ENCODE measurements around the gene C8A. TPM values are rescaled to one million over a fixed set of nuclear protein-coding genes. Genes with fewer than 3 reads are reported as not detected.

Gene C8A
- polyA plus RNA-seq, 3 donors = not detected

DNA sequence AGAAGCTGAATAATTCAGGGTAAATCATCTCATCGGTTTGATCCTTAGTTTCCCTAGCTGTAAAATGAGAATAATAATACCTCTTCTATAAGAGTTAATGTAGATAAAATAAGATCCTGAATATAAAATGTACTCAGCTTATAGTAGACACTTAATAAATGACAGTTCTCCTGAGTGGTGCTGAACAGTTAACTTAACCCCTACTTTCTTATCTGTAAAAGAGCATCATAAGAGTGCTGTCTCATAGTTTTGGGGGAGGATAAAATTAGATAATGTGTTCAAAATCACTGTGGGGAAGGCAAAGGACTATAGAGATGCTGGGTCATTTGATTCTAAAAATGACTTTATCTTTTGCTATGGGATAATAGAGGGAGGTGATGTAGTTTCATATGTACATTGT, 593 bp downstream of the C8A start:
- WGBS (ENCODE audit: insufficient coverage) = no CpG with 5 or more reads among the region's 1 CpG

DNA sequence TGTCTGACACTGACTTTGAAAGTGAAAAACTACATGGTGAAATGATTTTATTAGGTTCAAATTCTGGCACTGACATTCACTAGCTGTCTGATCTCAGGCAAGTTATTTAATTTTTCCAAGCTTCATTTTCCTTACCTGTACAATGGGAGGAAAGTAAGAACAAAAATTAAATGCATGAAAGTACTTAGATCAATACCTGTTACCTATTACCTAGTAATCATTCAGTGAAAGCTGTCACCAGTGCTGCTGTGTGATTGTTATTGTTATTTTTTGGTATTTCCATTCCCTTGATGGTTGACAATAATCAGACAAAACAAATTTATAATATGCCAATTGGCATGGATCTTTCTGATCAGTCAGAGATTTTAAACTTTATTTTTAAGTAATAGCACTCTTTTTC, 1.6 kb downstream of the C8A start:
- no peak overlapping the region for H2AFZ ChIP-seq (ENCODE audit: insufficient read depth, low read depth, low read length, poor library complexity, severe bottlenecking)
- peaks cover 0 to 3% (median 0%) of the 10 kb centered on the region in 7 donors for H3K9me3 Mint-ChIP-seq
- intact Hi-C loops (cut with micrococcal nuclease) = no loop called here
- no peaks in the 10 kb centered on the region for H3K79me2 ChIP-seq (ENCODE audit: insufficient read depth, low read length)
- no peak overlapping the region for H3K4me3 ChIP-seq (replicated peaks in 1 of 3; ENCODE audit: low read depth in 2 of 3, low read length in 3 of 3)
- no peak overlapping the region for H3K9ac ChIP-seq (ENCODE audit: insufficient read depth, low read length, poor library complexity, severe bottlenecking)
- no peak for DNase-seq
- peaks cover 2 to 4% (median 3%) of the 10 kb centered on the region in 3 donors for H3K27me3 Mint-ChIP-seq (ENCODE audit: low read depth in 3 of 3)
- no peaks in the 10 kb centered on the region for H3K36me3 ChIP-seq (replicated peaks in 1 of 2; ENCODE audit: control insufficient read depth in 1 of 2, insufficient read depth in 2 of 2, low read length in 2 of 2)
- H3K27ac Mint-ChIP-seq = no peak overlapping the region
- H3K27me3 ChIP-seq (ENCODE audit: control insufficient read depth in 2 of 2, insufficient read depth in 2 of 2, low read length in 2 of 2) = peaks cover 0 to 2% of the 10 kb centered on the region in 2 donors
- H3K4me1 ChIP-seq (ENCODE audit: control insufficient read depth in 1 of 2, insufficient read depth in 2 of 2, low read length in 2 of 2) = no peaks in the 10 kb centered on the region
- H3K4me1 Mint-ChIP-seq = no peaks in the 10 kb centered on the region
- H3K27ac ChIP-seq (ENCODE audit: low read depth in 1 of 2, low read length in 2 of 2) = no peak overlapping the region
- TF ChIP-seq, protein P1, sequence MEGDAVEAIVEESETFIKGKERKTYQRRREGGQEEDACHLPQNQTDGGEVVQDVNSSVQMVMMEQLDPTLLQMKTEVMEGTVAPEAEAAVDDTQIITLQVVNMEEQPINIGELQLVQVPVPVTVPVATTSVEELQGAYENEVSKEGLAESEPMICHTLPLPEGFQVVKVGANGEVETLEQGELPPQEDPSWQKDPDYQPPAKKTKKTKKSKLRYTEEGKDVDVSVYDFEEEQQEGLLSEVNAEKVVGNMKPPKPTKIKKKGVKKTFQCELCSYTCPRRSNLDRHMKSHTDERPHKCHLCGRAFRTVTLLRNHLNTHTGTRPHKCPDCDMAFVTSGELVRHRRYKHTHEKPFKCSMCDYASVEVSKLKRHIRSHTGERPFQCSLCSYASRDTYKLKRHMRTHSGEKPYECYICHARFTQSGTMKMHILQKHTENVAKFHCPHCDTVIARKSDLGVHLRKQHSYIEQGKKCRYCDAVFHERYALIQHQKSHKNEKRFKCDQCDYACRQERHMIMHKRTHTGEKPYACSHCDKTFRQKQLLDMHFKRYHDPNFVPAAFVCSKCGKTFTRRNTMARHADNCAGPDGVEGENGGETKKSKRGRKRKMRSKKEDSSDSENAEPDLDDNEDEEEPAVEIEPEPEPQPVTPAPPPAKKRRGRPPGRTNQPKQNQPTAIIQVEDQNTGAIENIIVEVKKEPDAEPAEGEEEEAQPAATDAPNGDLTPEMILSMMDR (IDR thresholded peaks at IDR 0.05) = no peak
- no peaks in the 10 kb centered on the region for H4K20me1 ChIP-seq (ENCODE audit: insufficient read depth, low read length)
- no peaks in the 10 kb centered on the region for H3K36me3 Mint-ChIP-seq
- H3K4me2 ChIP-seq (replicated peaks; ENCODE audit: extremely low read depth, low read length, poor library complexity, severe bottlenecking) = no peak overlapping the region
- H3K9me3 ChIP-seq (replicated peaks in 1 of 2; ENCODE audit: control insufficient read depth in 1 of 2, insufficient read depth in 1 of 2, low read length in 2 of 2) = no peaks in the 10 kb centered on the region
- no peak overlapping the region for H3K4me3 Mint-ChIP-seq

More for the DNA sequence above, 593 bp downstream of the C8A start:
- Histone ChIP-seq H3K36me3 (replicated peaks in 1 of 2; ENCODE audit: control insufficient read depth in 1 of 2, insufficient read depth in 2 of 2, low read length in 2 of 2) (no peaks in the 10 kb centered on the region), H3K79me2 (ENCODE audit: insufficient read depth, low read length) (no peaks in the 10 kb centered on the region), H3K27me3 (ENCODE audit: control insufficient read depth in 2 of 2, insufficient read depth in 2 of 2, low read length in 2 of 2) (peaks cover 0 to 2% of the 10 kb centered on the region in 2 donors), H3K4me3 (replicated peaks in 1 of 3; ENCODE audit: low read depth in 2 of 3, low read length in 3 of 3) (no peak overlapping the region), H4K20me1 (ENCODE audit: insufficient read depth, low read length) (no peaks in the 10 kb centered on the region), H3K9ac (ENCODE audit: insufficient read depth, low read length, poor library complexity, severe bottlenecking) (no peak overlapping the region), H2AFZ (ENCODE audit: insufficient read depth, low read depth, low read length, poor library complexity, severe bottlenecking) (no peak overlapping the region), H3K9me3 (replicated peaks in 1 of 2; ENCODE audit: control insufficient read depth in 1 of 2, insufficient read depth in 1 of 2, low read length in 2 of 2) (no peaks in the 10 kb centered on the region), H3K27ac (ENCODE audit: low read depth in 1 of 2, low read length in 2 of 2) (no peak overlapping the region), H3K4me1 (ENCODE audit: control insufficient read depth in 1 of 2, insufficient read depth in 2 of 2, low read length in 2 of 2) (no peaks in the 10 kb centered on the region), H3K4me2 (replicated peaks; ENCODE audit: extremely low read depth, low read length, poor library complexity, severe bottlenecking) (no peak overlapping the region)
- Mint-ChIP-seq H3K4me1 (no peaks in the 10 kb centered on the region), H3K9me3 (peaks cover 0 to 3% (median 0%) of the 10 kb centered on the region in 7 donors), H3K27me3 (ENCODE audit: low read depth in 3 of 3) (peaks cover 2% of the 10 kb centered on the region in 3 donors), H3K27ac (no peak overlapping the region), H3K4me3 (no peak overlapping the region), H3K36me3 (no peaks in the 10 kb centered on the region)
- intact Hi-C loops (cut with micrococcal nuclease) = no loop called here
- DNase-seq = no peak
- TF ChIP-seq, protein P1 (IDR thresholded peaks at IDR 0.05) = no peak
